GM23338 (cell line): ENCODE results near the gene POLR2F. TPM values are rescaled to one million over a fixed set of nuclear protein-coding genes. Genes with fewer than 3 reads are reported as not detected.
"Not testable (repeated sequence)": the region's sequence is repeated elsewhere in the genome, so short reads cannot be mapped to it uniquely, and the experiment has no call there.

Experiments used
- ATAC-seq: fragments of 200-7000 bp; cut with Tn5 transposase; 3 replicates; pipeline ENCODE4 v1.9.1; 2020
- DNase-seq: peaks from one replicate; pipeline ENCODE4 v3.0.0-alpha.2; 2015; ENCODE audit warnings: low spot score
- H2AFZ ChIP-seq: fragments of 200-600 bp; sonication (generic); 2 replicates; pipeline ENCODE4 v1.8.0; 2016; ENCODE audit warnings: antibody characterized with exemption, mild to moderate bottlenecking, moderate library complexity
- H3F3A ChIP-seq: fragments of 200-600 bp; sonication (generic); replicated peaks from 2 replicates; pipeline ENCODE4 v1.8.0; 2017; ENCODE audit warnings: antibody characterized with exemption, mixed run types, low read depth
- H3K27ac ChIP-seq: fragments of 200-600 bp; sonication (generic); 2 replicates; pipeline ENCODE4 v1.6.1; 2016; ENCODE audit warnings: low read depth
- H3K27me3 ChIP-seq: fragments of 200-600 bp; sonication (generic); 2 replicates; pipeline ENCODE4 v1.8.0; 2016; ENCODE audit warnings: mild to moderate bottlenecking, mixed run types, moderate library complexity; ENCODE audit not compliant: insufficient read depth
- H3K36me3 ChIP-seq: fragments of 200-600 bp; sonication (generic); 2 replicates; pipeline ENCODE4 v1.8.0; 2016; ENCODE audit warnings: mild to moderate bottlenecking; ENCODE audit not compliant: insufficient read depth
- H3K4me1 ChIP-seq: fragments of 200-600 bp; sonication (generic); 2 replicates; pipeline ENCODE4 v1.8.0; 2016; ENCODE audit warnings: mild to moderate bottlenecking, moderate library complexity; ENCODE audit not compliant: insufficient read depth
- H3K4me2 ChIP-seq: fragments of 200-600 bp; sonication (generic); 2 replicates; pipeline ENCODE4 v1.7.1; 2017; ENCODE audit warnings: mixed run types
- H3K4me3 ChIP-seq: fragments of 200-600 bp; sonication (generic); 2 replicates; pipeline ENCODE4 v1.6.1; 2016; ENCODE audit warnings: mixed run types
- H3K79me2 ChIP-seq: fragments of 200-600 bp; sonication (generic); replicated peaks from 2 replicates; pipeline ENCODE4 v1.8.0; 2017; ENCODE audit warnings: mild to moderate bottlenecking; ENCODE audit not compliant: insufficient read depth
- H3K9me2 ChIP-seq: fragments of 200-600 bp; sonication (generic); 2 replicates; pipeline ENCODE4 v1.8.0; 2017; ENCODE audit not compliant: insufficient read depth
- H4K20me1 ChIP-seq: fragments of 200-600 bp; sonication (generic); replicated peaks from 2 replicates; pipeline ENCODE4 v1.8.0; 2017; ENCODE audit warnings: mild to moderate bottlenecking; ENCODE audit not compliant: insufficient read depth
- H3K27ac Mint-ChIP-seq: 2 replicates; pipeline ENCODE4 v1.8.0; 2020; ENCODE audit warnings: inconsistent platforms, mild to moderate bottlenecking, moderate library complexity, mixed read lengths
- H3K27me3 Mint-ChIP-seq: 3 replicates; pipeline ENCODE4 v1.8.0; 2022; ENCODE audit warnings: low read depth, mild to moderate bottlenecking, moderate library complexity, mixed read lengths, inconsistent platforms; ENCODE audit not compliant: insufficient read depth, poor library complexity
- H3K36me3 Mint-ChIP-seq: 3 replicates; pipeline ENCODE4 v1.8.0; 2021; ENCODE audit warnings: low read depth, mild to moderate bottlenecking, inconsistent platforms, moderate library complexity, mixed read lengths
- H3K4me1 Mint-ChIP-seq: 3 replicates; pipeline ENCODE4 v1.8.0; 2020; ENCODE audit warnings: mild to moderate bottlenecking, inconsistent platforms, mixed read lengths
- H3K4me3 Mint-ChIP-seq: 3 replicates; pipeline ENCODE4 v1.8.0; 2021; ENCODE audit warnings: moderate library complexity, mild to moderate bottlenecking, inconsistent platforms, mixed read lengths
- H3K9me3 Mint-ChIP-seq: 3 replicates; pipeline ENCODE4 v1.8.0; 2020; ENCODE audit warnings: moderate library complexity, mild to moderate bottlenecking, inconsistent platforms, mixed read lengths
- CTCF ChIP-seq, 2 experiments: fragments of 200-600 bp in 1 of 2; sonication (generic) in 1 of 2; conservative IDR thresholded peaks; 2 replicates each; pipeline versions ENCODE4 v1.5.1 to v1.6.1; 2016 to 2017; ENCODE audit warnings: antibody characterized with exemption in 2 of 2, low read depth in 2 of 2, mild to moderate bottlenecking in 2 of 2, moderate library complexity in 1 of 2
- JUNB ChIP-seq: IDR thresholded peaks from one replicate; pipeline ENCODE4 v1.6.1; 2016; ENCODE audit warnings: antibody characterized with exemption; ENCODE audit not compliant: unreplicated experiment
- NANOG ChIP-seq: IDR thresholded peaks from 2 replicates; pipeline ENCODE4 v1.6.1; 2016; ENCODE audit warnings: antibody characterized with exemption, borderline replicate concordance
- POLR2AphosphoS5 ChIP-seq: IDR thresholded peaks from 2 replicates; pipeline ENCODE4 v1.6.1; 2016; ENCODE audit warnings: antibody characterized with exemption, low read depth
- STAT1 ChIP-seq: IDR thresholded peaks from one replicate; pipeline ENCODE4 v1.6.1; 2016; ENCODE audit warnings: antibody characterized with exemption; ENCODE audit not compliant: unreplicated experiment
- ZNF331 ChIP-seq: fragments of 250-450 bp; sonication (Bioruptor Pico); IDR thresholded peaks from 2 replicates; pipeline ENCODE4 v1.5.0; 2020; ENCODE audit warnings: low read depth, mild to moderate bottlenecking, moderate library complexity
- ZNF462 ChIP-seq: fragments of 250-450 bp; sonication (Bioruptor Pico); IDR thresholded peaks from 2 replicates; pipeline ENCODE4 v1.5.0; 2020; ENCODE audit warnings: mild to moderate bottlenecking, moderate library complexity
- polyA plus RNA-seq: library from polyadenylated mRNA; unstranded; fragments of >200 nt; fragmentation: Nextera tagmentation; extraction: Ambion mirVana; gene quantifications from 2 replicates; pipeline ENCODE4 v1.2.1, GENCODE V29; 2016
- total RNA-seq: library from RNA; depleted of rRNA; stranded (reverse); fragments of >200 nt; shearing (Covaris generic); gene quantifications from 2 replicates; pipeline ENCODE4 v1.2.3, GENCODE V29; 2014
- TF ChIP-seq, protein P1 (sequence below): IDR thresholded peaks from 2 replicates; pipeline ENCODE4 v1.6.1; 2016; ENCODE audit warnings: antibody characterized with exemption

POLR2F gene
- total and polyA plus RNA-seq, 2 experiments from 2014 or later: 144 to 429 TPM

DNA sequence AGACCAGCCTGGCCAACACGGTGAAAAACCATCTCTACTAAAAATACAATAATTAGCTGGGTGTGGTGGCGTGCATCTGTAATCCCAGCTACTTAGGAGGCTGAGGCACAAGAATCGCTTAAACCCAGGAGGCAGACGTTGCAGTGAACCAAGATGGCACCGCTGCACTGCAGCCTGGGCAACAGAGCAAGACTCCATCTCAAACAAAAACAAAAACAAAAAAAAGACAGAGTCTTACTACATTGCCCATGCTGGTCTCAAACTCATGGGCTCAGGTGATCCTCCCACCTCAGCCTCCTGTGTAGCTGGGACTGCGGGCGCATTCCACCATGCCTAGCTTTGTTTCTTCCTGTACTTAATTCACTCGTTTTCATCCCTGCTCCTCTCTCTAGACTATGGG is 22.5 kb downstream of the POLR2F start:
- not testable (repeated sequence) for ATAC-seq, H3K27ac Mint-ChIP-seq

DNA sequence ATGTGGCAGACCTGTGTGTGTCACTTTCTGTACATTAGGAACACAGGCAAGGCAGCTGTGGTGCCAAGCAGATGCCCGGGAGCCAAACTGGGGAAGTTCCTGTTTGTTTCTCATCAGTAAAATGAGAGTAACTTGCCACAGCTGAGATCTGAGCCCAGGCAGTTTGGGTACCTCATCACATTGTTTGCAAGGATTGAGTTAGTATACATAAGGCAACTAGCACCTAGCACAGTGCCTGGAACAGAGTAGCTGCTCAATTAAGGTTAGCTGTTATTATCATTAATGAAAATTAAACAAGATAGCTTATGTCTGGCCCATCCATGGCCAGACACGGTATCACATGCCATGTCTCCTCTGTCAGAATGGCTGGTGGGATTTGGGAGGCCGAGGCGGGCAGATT is 23.0 kb downstream of the POLR2F start:
- Histone ChIP-seq H3K79me2 (no peaks in the 10 kb centered on the region), H3K27ac (no peak overlapping the region)
- ATAC-seq: no peak

More for the DNA sequence above, 22.5 kb downstream of the POLR2F start:
- not testable (repeated sequence) for H4K20me1 ChIP-seq, H3K4me3 Mint-ChIP-seq, H3K9me3 Mint-ChIP-seq, H3K36me3 Mint-ChIP-seq, H2AFZ ChIP-seq, H3K27me3 ChIP-seq, H3K27ac ChIP-seq, H3F3A ChIP-seq, H3K36me3 ChIP-seq, H3K79me2 ChIP-seq, H3K27me3 Mint-ChIP-seq, DNase-seq, H3K4me3 ChIP-seq, H3K9me2 ChIP-seq, H3K4me2 ChIP-seq
- peaks cover 13% of the 10 kb centered on the region for H3K4me1 ChIP-seq
- peaks cover 19% of the 10 kb centered on the region for H3K4me1 Mint-ChIP-seq

GRCh38 chr22:37979782-37980181 is 26.3 kb downstream of the POLR2F start:
- no peaks in the 10 kb centered on the region for H3F3A ChIP-seq
- no peaks in the 10 kb centered on the region for H3K9me3 Mint-ChIP-seq
- no peak overlapping the region for H3K27ac Mint-ChIP-seq
- TF ChIP-seq POLR2AphosphoS5 (no peak), ZNF331 (CRISPR knock-in tag) (no peak), CTCF (conservative IDR thresholded peaks at IDR 0.05; ENCODE audit: low read depth in 2 of 2) (no peak), ZNF462 (CRISPR knock-in tag) (no peak), JUNB (no peak), STAT1 (no peak)

More for the DNA sequence above, 23.0 kb downstream of the POLR2F start:
- Histone ChIP-seq H3K9me2 (no peaks in the 10 kb centered on the region), H4K20me1 (no peaks in the 10 kb centered on the region; the same call in 1 of the 2 replicates), H3K27me3 (no peaks in the 10 kb centered on the region), H3K4me3 (no peak overlapping the region), H3K36me3 (no peaks in the 10 kb centered on the region), H2AFZ (no peak overlapping the region), H3K4me1 (peaks cover 7% of the 10 kb centered on the region), H3F3A (peaks cover 2% of the 10 kb centered on the region; the same call in 1 of the 2 replicates), H3K4me2 (no peak overlapping the region)
- H3K36me3 Mint-ChIP-seq: no peaks in the 10 kb centered on the region
- H3K4me1 Mint-ChIP-seq: peaks cover 14% of the 10 kb centered on the region
- no peak overlapping the region for H3K4me3 Mint-ChIP-seq
- no peak for TF ChIP-seq STAT1
- TF ChIP-seq NANOG: no peak
- TF ChIP-seq, protein P1, sequence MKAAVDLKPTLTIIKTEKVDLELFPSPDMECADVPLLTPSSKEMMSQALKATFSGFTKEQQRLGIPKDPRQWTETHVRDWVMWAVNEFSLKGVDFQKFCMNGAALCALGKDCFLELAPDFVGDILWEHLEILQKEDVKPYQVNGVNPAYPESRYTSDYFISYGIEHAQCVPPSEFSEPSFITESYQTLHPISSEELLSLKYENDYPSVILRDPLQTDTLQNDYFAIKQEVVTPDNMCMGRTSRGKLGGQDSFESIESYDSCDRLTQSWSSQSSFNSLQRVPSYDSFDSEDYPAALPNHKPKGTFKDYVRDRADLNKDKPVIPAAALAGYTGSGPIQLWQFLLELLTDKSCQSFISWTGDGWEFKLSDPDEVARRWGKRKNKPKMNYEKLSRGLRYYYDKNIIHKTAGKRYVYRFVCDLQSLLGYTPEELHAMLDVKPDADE: no peak
- TF ChIP-seq ZNF331 (CRISPR knock-in tag): no peak
- DNase-seq: no peak
- H3K27me3 Mint-ChIP-seq: peaks cover 10% of the 10 kb centered on the region
- no peak overlapping the region for H3K27ac Mint-ChIP-seq
- H3K9me3 Mint-ChIP-seq: no peaks in the 10 kb centered on the region; the same call in 2 of the 3 replicates

More at GRCh38 chr22:37979782-37980181, 26.3 kb downstream of the POLR2F start:
- H3K4me1 Mint-ChIP-seq: peaks cover 17% of the 10 kb centered on the region
- no peak overlapping the region for H3K27ac ChIP-seq
- H3K4me1 ChIP-seq: peaks cover 3% of the 10 kb centered on the region
- H3K79me2 ChIP-seq: no peaks in the 10 kb centered on the region
- no peak overlapping the region for H3K4me2 ChIP-seq
- H4K20me1 ChIP-seq: no peaks in the 10 kb centered on the region; the same call in 1 of the 2 replicates
- H3K27me3 ChIP-seq: peaks cover 20% of the 10 kb centered on the region
- DNase-seq (no peak), ATAC-seq (peak; percentile 2; the same call in 2 of the 3 replicates)
- no peak overlapping the region for H3K4me3 ChIP-seq
- H3K36me3 Mint-ChIP-seq: no peaks in the 10 kb centered on the region
- H3K27me3 Mint-ChIP-seq: peaks cover 25% of the 10 kb centered on the region
- no peak overlapping the region for H2AFZ ChIP-seq
- H3K36me3 ChIP-seq: no peaks in the 10 kb centered on the region
- H3K4me3 Mint-ChIP-seq: no peak overlapping the region
- no peaks in the 10 kb centered on the region for H3K9me2 ChIP-seq
